Measurements from ENCODE around the gene GRIPAP1.

Gene GRIPAP1

DNA sequence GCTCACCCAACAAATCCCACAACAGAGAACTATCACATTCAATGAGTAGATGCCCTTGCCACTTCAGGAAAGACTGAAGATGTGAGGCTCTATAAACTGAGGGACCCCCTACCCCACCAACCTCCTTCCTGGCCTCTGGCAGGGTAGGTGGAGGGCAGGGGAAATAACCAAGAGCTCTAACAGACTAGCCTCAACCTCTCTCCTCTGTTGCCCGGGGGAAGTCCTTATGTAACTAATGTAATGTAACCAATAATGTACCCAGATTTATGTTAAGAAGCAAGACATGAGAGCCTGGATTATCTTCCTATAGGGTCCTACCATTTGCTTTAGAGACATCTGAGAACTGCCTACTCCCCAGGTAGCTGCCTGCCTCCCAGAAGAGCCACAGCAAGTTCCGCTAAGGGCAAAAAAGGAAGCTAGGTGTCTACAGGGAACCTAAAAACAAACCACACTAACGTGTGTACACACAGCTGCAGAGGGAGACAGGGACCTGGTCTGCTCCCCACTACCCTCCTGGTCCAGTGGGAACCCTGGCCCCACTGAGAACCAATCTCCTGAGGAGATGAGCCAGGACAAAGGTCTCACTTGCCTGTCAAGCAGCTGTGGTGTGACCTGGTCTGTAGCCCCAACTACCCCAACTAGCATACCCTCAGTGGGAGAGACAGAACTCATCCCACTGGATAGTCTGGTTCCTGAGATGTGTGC is 62.4 kb downstream of the GRIPAP1 start:
- Histone ChIP-seq H3K79me2 (peaks cover 41% of the 10 kb centered on the region), H3K4me1 (peaks cover 2% of the 10 kb centered on the region), H2AFZ (no peak overlapping the region), H3K4me3 (ENCODE audit: low read depth, low read length) (no peak overlapping the region), H3K27ac (no peak overlapping the region), H3K27me3 (ENCODE audit: control insufficient read depth, insufficient read depth, low read length) (no peaks in the 10 kb centered on the region), H3K36me3 (ENCODE audit: control insufficient read depth, insufficient read depth, low read length) (no peaks in the 10 kb centered on the region), H3K4me2 (ENCODE audit: low read length) (no peak overlapping the region), H3K9me3 (ENCODE audit: control insufficient read depth, low read length) (no peaks in the 10 kb centered on the region), H3K9ac (no peak overlapping the region)
- TF ChIP-seq, protein P1, sequence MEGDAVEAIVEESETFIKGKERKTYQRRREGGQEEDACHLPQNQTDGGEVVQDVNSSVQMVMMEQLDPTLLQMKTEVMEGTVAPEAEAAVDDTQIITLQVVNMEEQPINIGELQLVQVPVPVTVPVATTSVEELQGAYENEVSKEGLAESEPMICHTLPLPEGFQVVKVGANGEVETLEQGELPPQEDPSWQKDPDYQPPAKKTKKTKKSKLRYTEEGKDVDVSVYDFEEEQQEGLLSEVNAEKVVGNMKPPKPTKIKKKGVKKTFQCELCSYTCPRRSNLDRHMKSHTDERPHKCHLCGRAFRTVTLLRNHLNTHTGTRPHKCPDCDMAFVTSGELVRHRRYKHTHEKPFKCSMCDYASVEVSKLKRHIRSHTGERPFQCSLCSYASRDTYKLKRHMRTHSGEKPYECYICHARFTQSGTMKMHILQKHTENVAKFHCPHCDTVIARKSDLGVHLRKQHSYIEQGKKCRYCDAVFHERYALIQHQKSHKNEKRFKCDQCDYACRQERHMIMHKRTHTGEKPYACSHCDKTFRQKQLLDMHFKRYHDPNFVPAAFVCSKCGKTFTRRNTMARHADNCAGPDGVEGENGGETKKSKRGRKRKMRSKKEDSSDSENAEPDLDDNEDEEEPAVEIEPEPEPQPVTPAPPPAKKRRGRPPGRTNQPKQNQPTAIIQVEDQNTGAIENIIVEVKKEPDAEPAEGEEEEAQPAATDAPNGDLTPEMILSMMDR (IDR thresholded peaks at IDR 0.05): no peak

DNA sequence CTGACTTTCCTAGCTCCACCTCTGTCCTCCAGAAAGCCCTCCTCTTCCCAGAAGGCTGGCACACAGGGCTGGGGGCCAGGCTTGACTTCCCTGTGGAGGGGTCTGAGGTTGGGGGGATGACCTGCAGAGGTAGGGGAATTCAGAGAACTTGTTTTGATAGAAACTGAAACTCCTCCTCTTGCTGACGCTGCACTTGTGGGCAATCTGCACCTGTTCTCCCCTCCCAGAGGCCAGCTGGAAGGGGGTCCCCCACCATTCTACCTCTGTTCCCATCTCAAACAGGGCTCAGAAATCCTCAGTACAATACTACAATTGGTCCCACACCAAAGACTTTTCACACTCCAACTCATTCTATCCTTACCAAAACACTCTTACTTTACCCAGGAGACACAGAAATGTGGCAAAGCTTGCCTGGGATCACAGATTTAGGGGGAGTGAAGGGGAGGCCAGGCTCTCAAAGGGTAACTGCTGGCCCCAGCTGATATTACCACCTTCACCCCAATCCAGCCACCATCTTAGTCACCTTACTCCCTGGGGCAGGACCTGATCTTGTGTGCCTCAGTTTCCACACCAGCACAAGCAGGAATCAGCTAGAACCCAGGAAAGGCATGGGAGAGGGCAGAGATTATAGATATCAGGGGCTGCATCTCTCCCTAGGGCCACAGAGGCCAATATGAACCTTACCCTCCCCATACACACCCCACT is 63.2 kb downstream of the GRIPAP1 start:
- Histone ChIP-seq H3K9me3 (ENCODE audit: control insufficient read depth, low read length) (no peaks in the 10 kb centered on the region), H3K9ac (no peak overlapping the region), H2AFZ (no peak overlapping the region), H3K36me3 (ENCODE audit: control insufficient read depth, insufficient read depth, low read length) (no peaks in the 10 kb centered on the region), H3K79me2 (peaks cover 38% of the 10 kb centered on the region), H3K4me2 (ENCODE audit: low read length) (no peak overlapping the region), H3K27me3 (ENCODE audit: control insufficient read depth, insufficient read depth, low read length) (no peaks in the 10 kb centered on the region), H3K4me1 (peaks cover 2% of the 10 kb centered on the region), H3K27ac (no peak overlapping the region), H3K4me3 (ENCODE audit: low read depth, low read length) (no peak overlapping the region)
- TF ChIP-seq, protein P1 (IDR thresholded peaks at IDR 0.05): no peak

DNA sequence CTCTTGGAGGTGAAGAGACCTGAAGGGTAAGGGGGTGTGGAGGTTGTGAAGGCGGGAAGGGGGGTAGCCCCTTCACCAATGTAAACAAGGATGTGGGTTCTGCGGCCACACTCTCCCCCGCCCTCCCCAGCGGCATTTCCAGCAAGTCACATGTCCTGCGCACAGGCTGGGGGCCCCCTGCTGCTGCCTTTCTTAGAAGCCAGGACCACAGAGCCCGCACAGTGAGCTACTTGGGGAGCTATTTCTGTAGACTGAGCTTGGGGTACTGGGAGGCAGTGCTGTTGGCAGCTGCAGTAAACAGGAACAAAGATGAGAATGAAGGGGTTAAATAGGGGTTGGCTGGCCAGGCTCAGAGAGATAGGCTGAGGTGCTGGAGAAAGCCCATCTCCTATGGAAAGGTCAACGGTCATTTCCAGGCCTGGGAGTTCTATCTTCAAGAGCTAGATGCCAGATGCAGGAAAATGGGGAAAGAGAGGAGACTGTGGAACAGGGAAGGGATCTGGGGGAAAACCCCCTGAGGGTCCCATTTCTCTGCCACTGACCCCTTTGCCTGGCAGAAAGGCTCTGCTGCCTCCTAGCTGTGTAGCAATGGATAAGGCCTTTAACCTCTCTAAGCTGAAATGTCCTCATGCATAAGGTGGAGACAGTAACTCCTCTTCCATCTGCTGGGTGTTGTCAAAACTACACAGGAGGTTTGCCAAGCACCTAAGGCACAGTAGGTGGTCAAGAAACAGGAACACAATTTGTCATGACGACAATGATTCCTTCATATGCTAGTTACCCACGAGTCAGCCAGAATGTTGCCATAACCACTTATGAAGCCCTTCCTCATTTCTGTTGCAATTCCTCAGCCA is 64.8 kb downstream of the GRIPAP1 start:
- TF ChIP-seq, protein P1 (IDR thresholded peaks at IDR 0.05): no peak
- no peak overlapping the region for H2AFZ ChIP-seq
- H3K27me3 ChIP-seq (ENCODE audit: control insufficient read depth, insufficient read depth, low read length): no peaks in the 10 kb centered on the region
- H3K79me2 ChIP-seq: peaks cover 27% of the 10 kb centered on the region
- peaks cover 2% of the 10 kb centered on the region for H3K4me1 ChIP-seq
- H3K27ac ChIP-seq: no peak overlapping the region
- H3K36me3 ChIP-seq (ENCODE audit: control insufficient read depth, insufficient read depth, low read length): no peaks in the 10 kb centered on the region
- no peak overlapping the region for H3K9ac ChIP-seq
- H3K4me2 ChIP-seq (ENCODE audit: low read length): no peak overlapping the region
- no peak overlapping the region for H3K4me3 ChIP-seq (ENCODE audit: low read depth, low read length)
- H3K9me3 ChIP-seq (ENCODE audit: control insufficient read depth, low read length): no peaks in the 10 kb centered on the region

DNA sequence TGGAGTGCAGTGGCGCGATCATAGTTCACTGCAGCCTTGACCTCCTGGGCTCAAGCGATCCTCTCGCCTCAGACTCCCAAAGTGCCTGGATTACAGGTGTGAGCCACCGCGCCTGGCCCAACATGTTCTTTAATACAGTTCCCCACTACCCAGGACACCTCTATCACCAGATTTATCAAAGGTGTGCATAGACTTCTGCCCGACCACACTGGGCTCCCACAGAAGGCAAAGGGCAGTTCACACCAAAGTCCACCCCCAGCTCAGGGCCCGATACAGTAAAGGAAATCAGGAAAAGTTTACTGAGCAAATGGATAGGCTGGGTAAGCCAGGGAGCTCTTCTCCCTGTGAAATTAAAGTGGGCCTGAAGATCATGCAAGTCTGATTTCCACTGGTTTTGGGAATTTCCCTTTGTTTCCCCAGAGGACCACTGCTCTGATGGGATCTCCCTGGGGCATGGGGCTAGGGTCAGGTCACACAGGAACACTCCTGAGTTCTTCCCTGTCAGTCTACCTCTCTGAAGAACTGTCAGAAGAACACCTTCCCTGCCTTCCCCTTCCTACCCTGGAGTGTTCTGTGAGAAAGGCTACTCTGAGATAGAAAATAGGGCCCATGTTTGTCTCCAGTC is 65.5 kb downstream of the GRIPAP1 start:
- TF ChIP-seq, protein P1 (IDR thresholded peaks at IDR 0.05): no peak
- Histone ChIP-seq H3K27ac (no peak overlapping the region), H3K9me3 (ENCODE audit: control insufficient read depth, low read length) (no peaks in the 10 kb centered on the region), H3K79me2 (peaks cover 22% of the 10 kb centered on the region), H3K4me2 (ENCODE audit: low read length) (no peak overlapping the region), H3K9ac (no peak overlapping the region), H3K36me3 (ENCODE audit: control insufficient read depth, insufficient read depth, low read length) (no peaks in the 10 kb centered on the region), H3K27me3 (ENCODE audit: control insufficient read depth, insufficient read depth, low read length) (no peaks in the 10 kb centered on the region), H3K4me1 (peaks cover 2% of the 10 kb centered on the region), H3K4me3 (ENCODE audit: low read depth, low read length) (no peak overlapping the region), H2AFZ (no peak overlapping the region)
